ENCODE results near the gene GSE1. TPM values are rescaled to one million over a fixed set of nuclear protein-coding genes. Genes with fewer than 3 reads are reported as not detected.

Gene GSE1
- 39.2 TPM for polyA plus RNA-seq (2013, experiment 1 of 2)
- polyA plus RNA-seq (2013, experiment 2 of 2), result 38.5 TPM

DNA sequence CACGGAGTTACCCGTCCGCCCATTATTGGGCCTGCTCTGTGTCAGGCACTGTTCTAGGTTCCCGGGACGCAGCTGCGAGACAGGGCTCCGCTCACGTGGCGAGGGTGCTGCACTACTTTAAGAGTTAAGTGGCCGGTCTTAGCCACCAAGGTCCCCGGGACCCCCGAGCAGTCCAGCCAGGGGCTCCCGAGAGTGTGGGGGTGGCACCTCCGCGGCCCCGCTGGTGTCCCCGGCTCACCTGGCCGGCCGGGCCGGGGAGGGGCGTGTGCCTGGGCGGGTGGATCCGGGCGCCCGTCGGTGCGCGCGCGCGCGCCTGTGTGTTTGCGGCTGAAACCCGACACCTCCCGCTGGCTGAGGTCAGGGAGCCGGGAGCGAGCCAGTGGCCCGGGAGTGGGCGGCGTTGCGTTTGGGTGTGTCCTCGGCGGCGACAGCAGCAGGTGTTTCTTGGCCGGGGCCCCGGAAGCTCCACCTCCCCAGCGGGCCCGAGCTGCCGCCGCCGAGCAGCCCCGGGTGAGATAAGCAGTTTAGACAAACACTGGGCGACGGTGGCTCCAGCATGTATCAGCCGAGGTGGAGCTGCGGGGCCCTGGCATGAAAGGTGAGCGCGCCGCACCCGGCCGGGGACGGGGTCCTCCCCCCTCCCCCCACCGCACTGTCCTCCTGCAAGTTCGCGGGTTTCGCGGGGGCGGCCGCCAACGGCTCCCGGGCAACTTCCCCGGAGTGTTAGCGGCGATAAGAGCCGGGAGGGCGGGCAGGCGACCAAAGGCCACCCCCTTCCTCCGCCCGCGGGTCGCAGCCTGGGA, at the start of gene GSE1:
Gene GSE1, plus strand, starts transcription at position 522 of the 803 bp plus-strand sequence. Its CDS starts 70 bp downstream, at position 592.
- H3K27ac ChIP-seq (ENCODE audit: low read length, poor library complexity, severe bottlenecking), result peak within 1 kb of the TSS; percentile 59
- H3K4me2 ChIP-seq (ENCODE audit: low read length, poor library complexity, severe bottlenecking), result peak within 1 kb of the TSS; percentile 97
- peak within 1 kb of the TSS; percentile 76 for H4K8ac ChIP-seq (ENCODE audit: low read length)
- DNase-seq, result peak; percentile 84
- peak within 1 kb of the TSS; percentile 84 for H2BK15ac ChIP-seq (ENCODE audit: low read depth, poor library complexity, severe bottlenecking)
- H4K91ac ChIP-seq (ENCODE audit: low read length), result peak within 1 kb of the TSS; percentile 89
- no peaks in the 10 kb centered on the region for H3K27me3 ChIP-seq (ENCODE audit: control insufficient read depth in 1 of 2, insufficient read depth in 1 of 2, low read length in 2 of 2)
- peak within 1 kb of the TSS; percentile 82 for H2BK120ac ChIP-seq (ENCODE audit: low read depth, low read length)
- peak within 1 kb of the TSS; percentile 76 for H3K9ac ChIP-seq (ENCODE audit: low read length)
- peak within 1 kb of the TSS; percentile 31 for H2AK5ac ChIP-seq (ENCODE audit: low read length, severe bottlenecking)
- peaks cover 0 to 18% of the 10 kb centered on the region in 2 experiments for H3K36me3 ChIP-seq (ENCODE audit: control insufficient read depth in 1 of 2, insufficient read depth in 2 of 2, low read depth in 1 of 2, low read length in 2 of 2)
- 2% methylated on average over 75 of the region's 81 CpGs for WGBS
- peak within 1 kb of the TSS in 1 of 2 experiments; percentile 48 for H3K4ac ChIP-seq (ENCODE audit: low read depth in 1 of 2, low read length in 2 of 2)
- H3K4me1 ChIP-seq (ENCODE audit: control insufficient read depth, insufficient read depth, low read depth, low read length), result peaks cover 63% of the 10 kb centered on the region
- peak within 1 kb of the TSS in 1 of 2 experiments; percentile 87 for H2BK12ac ChIP-seq (ENCODE audit: low read length in 2 of 2)
- H3K9me3 ChIP-seq (ENCODE audit: control insufficient read depth, low read length), result no peaks in the 10 kb centered on the region
- peak within 1 kb of the TSS; percentile 63 to 78 for H3K4me3 ChIP-seq (ENCODE audit: insufficient read depth in 1 of 2, low read depth in 1 of 2, low read length in 2 of 2)
- no peak within 1 kb of the TSS for H3K14ac ChIP-seq (ENCODE audit: low read length in 2 of 2)
- peak within 1 kb of the TSS in 1 of 2 experiments; percentile 91 for H3K23ac ChIP-seq (ENCODE audit: low read length in 2 of 2)
- H3K18ac ChIP-seq (ENCODE audit: low read depth in 1 of 2, low read length in 2 of 2), result peak within 1 kb of the TSS; percentile 43 to 92
- H3K79me1 ChIP-seq (replicated peaks; ENCODE audit: low read length, poor library complexity, severe bottlenecking), result peaks cover 35% of the 10 kb centered on the region
- H2AFZ ChIP-seq (ENCODE audit: low read depth, low read length), result no peak within 1 kb of the TSS
- peak within 1 kb of the TSS; percentile 67 for H2BK5ac ChIP-seq (ENCODE audit: low read depth, low read length, poor library complexity, severe bottlenecking)

DNA sequence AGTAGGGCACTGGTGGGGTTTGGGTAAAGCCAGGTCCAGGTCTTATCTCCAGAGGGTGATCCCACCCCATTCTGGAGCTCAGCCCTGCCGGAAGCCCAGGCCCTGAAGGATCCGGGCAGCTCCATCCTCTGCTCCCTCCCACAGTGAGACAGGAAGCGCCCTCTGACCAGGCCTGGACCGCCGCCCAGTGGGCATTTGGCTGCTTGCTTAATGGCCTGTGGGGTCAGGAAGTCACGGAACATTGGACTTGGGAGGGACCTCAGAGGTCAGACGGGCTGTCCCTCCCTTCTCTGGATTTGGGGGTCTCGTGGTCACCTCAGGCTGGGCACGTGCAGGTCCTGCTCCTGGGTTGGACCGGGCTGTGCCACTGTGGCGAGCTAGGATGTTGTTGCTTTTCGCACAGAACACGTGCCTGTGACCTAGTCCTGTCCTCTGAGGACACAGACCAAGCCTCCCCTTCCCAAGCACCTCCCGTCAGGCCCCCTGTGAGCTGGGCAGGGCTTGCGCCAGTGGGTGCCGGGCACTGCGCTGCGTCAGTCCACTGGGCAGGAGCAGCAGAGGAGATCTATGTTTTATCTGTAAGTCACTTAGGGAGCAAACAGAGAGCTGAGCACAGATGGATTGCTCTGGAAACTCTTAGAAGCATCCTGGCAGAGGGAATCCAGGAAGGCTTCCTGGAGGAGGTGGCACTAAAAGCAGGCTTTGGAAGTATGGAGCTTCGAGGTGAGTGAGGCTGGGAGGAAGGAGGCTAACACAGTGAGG, 49.4 kb upstream of the GSE1 start:
- peak overlapping the region; percentile 89 for H4K91ac ChIP-seq (ENCODE audit: low read length)
- no peak overlapping the region for H2BK15ac ChIP-seq (ENCODE audit: low read depth, poor library complexity, severe bottlenecking)
- WGBS, result 50% methylated on average over 19 of the region's 19 CpGs
- peak; percentile 82 for DNase-seq
- H2AFZ ChIP-seq (ENCODE audit: low read depth, low read length), result no peak overlapping the region
- H2BK5ac ChIP-seq (ENCODE audit: low read depth, low read length, poor library complexity, severe bottlenecking), result no peak overlapping the region
- H3K4me2 ChIP-seq (ENCODE audit: low read length, poor library complexity, severe bottlenecking), result no peak overlapping the region
- H3K27me3 ChIP-seq (ENCODE audit: control insufficient read depth in 1 of 2, insufficient read depth in 1 of 2, low read length in 2 of 2), result no peaks in the 10 kb centered on the region
- peak overlapping the region; percentile 42 to 52 for H3K4ac ChIP-seq (ENCODE audit: low read depth in 1 of 2, low read length in 2 of 2)
- peak overlapping the region; percentile 76 to 85 for H2BK12ac ChIP-seq (ENCODE audit: low read length in 2 of 2)
- peaks cover 0 to 5% of the 10 kb centered on the region in 2 experiments for H3K36me3 ChIP-seq (ENCODE audit: control insufficient read depth in 1 of 2, insufficient read depth in 2 of 2, low read depth in 1 of 2, low read length in 2 of 2)
- peak overlapping the region; percentile 37 for H2BK120ac ChIP-seq (ENCODE audit: low read depth, low read length)
- peak overlapping the region; percentile 76 to 85 for H3K18ac ChIP-seq (ENCODE audit: low read depth in 1 of 2, low read length in 2 of 2)
- H3K9me3 ChIP-seq (ENCODE audit: control insufficient read depth, low read length), result no peaks in the 10 kb centered on the region
- peak overlapping the region; percentile 29 for H2AK5ac ChIP-seq (ENCODE audit: low read length, severe bottlenecking)
- no peak overlapping the region for H3K23ac ChIP-seq (ENCODE audit: low read length in 2 of 2)
- peak overlapping the region; percentile 96 for H4K8ac ChIP-seq (ENCODE audit: low read length)
- no peak overlapping the region for H3K27ac ChIP-seq (ENCODE audit: low read length, poor library complexity, severe bottlenecking)
- H3K9ac ChIP-seq (ENCODE audit: low read length), result peak overlapping the region; percentile 33
- H3K4me3 ChIP-seq (ENCODE audit: insufficient read depth in 1 of 2, low read depth in 1 of 2, low read length in 2 of 2), result no peak overlapping the region
- H3K79me1 ChIP-seq (replicated peaks; ENCODE audit: low read length, poor library complexity, severe bottlenecking), result peaks cover 56% of the 10 kb centered on the region
- H3K14ac ChIP-seq (ENCODE audit: low read length in 2 of 2), result peak overlapping the region in 1 of 2 experiments; percentile 23
- peaks cover 52% of the 10 kb centered on the region for H3K4me1 ChIP-seq (ENCODE audit: control insufficient read depth, insufficient read depth, low read depth, low read length)

DNA sequence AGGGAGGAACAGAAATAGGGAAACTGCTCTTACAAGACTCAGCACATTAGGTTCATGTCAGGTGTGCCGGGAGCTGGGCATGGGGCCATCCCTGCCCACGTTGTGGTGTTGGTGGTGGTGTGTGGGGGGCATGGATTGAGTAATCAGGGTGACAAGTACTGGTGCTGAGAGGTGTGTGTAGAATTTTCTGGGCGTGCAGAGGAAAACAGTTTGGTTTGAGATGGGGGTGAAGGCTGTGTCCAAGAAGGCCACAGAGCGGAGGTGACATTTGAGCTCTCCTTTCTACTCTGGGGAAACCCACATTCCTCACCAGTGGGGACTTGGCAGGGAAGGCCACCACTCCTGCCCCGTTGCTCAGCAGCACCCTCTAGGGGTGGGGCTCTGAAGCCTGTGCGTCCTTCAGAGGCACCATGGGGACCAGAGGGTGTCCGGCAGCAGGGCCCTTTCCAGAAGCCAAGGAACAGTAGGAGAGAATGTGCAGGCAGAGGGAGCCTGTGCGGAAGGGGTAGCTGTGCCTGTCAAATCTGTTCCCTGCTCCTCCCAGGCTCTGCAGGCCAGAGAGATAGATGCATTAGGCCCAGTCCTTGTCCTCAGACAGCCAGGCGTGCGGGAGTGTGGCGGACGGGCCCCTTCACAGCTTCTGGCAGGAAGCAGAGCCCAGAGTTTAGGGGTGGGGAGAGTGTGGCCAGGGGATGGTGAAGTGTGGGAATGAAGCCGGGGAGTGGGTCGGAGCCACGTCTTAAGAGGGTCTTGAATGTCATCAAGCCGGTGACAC, 48.7 kb upstream of the GSE1 start:
- peak overlapping the region; percentile 27 for H4K8ac ChIP-seq (ENCODE audit: low read length)
- H2BK120ac ChIP-seq (ENCODE audit: low read depth, low read length), result peak overlapping the region; percentile 34
- no peak overlapping the region for H3K14ac ChIP-seq (ENCODE audit: low read length in 2 of 2)
- H3K9ac ChIP-seq (ENCODE audit: low read length), result no peak overlapping the region
- H3K18ac ChIP-seq (ENCODE audit: low read depth in 1 of 2, low read length in 2 of 2), result peak overlapping the region; percentile 9 to 68
- no peak overlapping the region for H3K23ac ChIP-seq (ENCODE audit: low read length in 2 of 2)
- H3K36me3 ChIP-seq (ENCODE audit: control insufficient read depth in 1 of 2, insufficient read depth in 2 of 2, low read depth in 1 of 2, low read length in 2 of 2), result peaks cover 0 to 5% of the 10 kb centered on the region in 2 experiments
- H2BK15ac ChIP-seq (ENCODE audit: low read depth, poor library complexity, severe bottlenecking), result no peak overlapping the region
- 81% methylated on average over 15 of the region's 16 CpGs for WGBS
- DNase-seq, result no peak
- peak overlapping the region; percentile 43 for H4K91ac ChIP-seq (ENCODE audit: low read length)
- H2AK5ac ChIP-seq (ENCODE audit: low read length, severe bottlenecking), result peak overlapping the region; percentile 17
- H2AFZ ChIP-seq (ENCODE audit: low read depth, low read length), result no peak overlapping the region
- H3K27ac ChIP-seq (ENCODE audit: low read length, poor library complexity, severe bottlenecking), result no peak overlapping the region
- peaks cover 55% of the 10 kb centered on the region for H3K4me1 ChIP-seq (ENCODE audit: control insufficient read depth, insufficient read depth, low read depth, low read length)
- H2BK12ac ChIP-seq (ENCODE audit: low read length in 2 of 2), result peak overlapping the region; percentile 57 to 76
- peak overlapping the region in 1 of 2 experiments; percentile 42 for H3K4ac ChIP-seq (ENCODE audit: low read depth in 1 of 2, low read length in 2 of 2)
- no peaks in the 10 kb centered on the region for H3K27me3 ChIP-seq (ENCODE audit: control insufficient read depth in 1 of 2, insufficient read depth in 1 of 2, low read length in 2 of 2)
- H3K4me3 ChIP-seq (ENCODE audit: insufficient read depth in 1 of 2, low read depth in 1 of 2, low read length in 2 of 2), result no peak overlapping the region
- no peak overlapping the region for H2BK5ac ChIP-seq (ENCODE audit: low read depth, low read length, poor library complexity, severe bottlenecking)
- H3K9me3 ChIP-seq (ENCODE audit: control insufficient read depth, low read length), result no peaks in the 10 kb centered on the region
- peaks cover 51% of the 10 kb centered on the region for H3K79me1 ChIP-seq (replicated peaks; ENCODE audit: low read length, poor library complexity, severe bottlenecking)
- H3K4me2 ChIP-seq (ENCODE audit: low read length, poor library complexity, severe bottlenecking), result no peak overlapping the region

Data from mesenchymal stem cell (in vitro differentiated cells and primary cell).